ENCODE data around the gene CCRL2.
A peak's percentile ranks its signal among the peaks of the same experiment; 100 is the strongest.

CCRL2 gene

DNA sequence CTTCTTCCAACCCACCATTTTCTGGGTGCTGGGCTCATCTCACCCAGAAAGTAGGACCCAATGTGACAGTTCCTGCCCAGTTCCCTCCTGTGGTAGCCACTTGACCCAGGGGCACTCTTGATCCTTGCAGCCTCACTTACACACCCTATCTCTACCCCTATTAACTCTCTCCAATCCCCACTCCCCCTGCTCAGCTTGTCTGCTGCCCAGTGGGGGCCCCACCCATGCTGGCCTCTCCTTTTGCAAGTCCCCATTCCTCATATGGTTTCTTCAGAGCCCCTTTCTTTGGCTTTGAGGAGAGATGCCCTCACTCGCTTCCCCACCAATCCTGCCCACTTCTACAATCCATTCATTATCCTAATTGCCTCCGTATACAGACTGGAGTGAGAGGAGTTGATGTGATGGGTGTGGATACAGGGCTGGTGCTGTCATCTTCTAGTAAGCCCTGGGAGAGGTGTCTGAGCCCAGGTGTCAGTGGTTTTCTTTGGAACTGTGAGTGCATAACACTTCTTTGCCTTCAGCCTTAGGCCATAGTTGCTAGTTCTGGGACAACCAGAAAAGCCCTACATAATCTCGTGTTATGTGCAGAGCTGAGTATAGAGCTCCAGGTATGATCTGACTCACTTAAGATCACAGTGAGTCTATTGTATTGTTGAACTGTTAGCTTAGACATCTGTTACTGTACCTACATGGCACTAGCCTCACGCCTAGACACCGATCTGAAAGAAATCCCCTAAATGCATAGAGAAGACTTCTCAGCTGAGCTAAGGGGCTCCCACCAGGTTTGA is 41.1 kb upstream of the CCRL2 start:
- Histone ChIP-seq H3K4me1 (peaks cover 0 to 88% (median 37%) of the 10 kb centered on the region in 10 experiments; a peak in 17 of 20 replicates), H3K36me3 (peaks cover 0 to 61% (median 0%) of the 10 kb centered on the region in 11 experiments; a peak in 5 of 22 replicates), H3K4me3 (no peak overlapping the region), H3K9ac (no peak overlapping the region), H3K27me3 (no peaks in the 10 kb centered on the region), H3K27ac (peak overlapping the region in 3 of 11 experiments; percentile 25 to 35 (median 29); a peak in 4 of 22 replicates), H3K4me2 (peak overlapping the region in 4 of 11 experiments; percentile 18 to 96 (median 87); a peak in 7 of 22 replicates), H3K9me3 (replicated peaks in 1 of 11) (peaks cover 0 to 18% (median 0%) of the 10 kb centered on the region in 11 experiments; a peak in 2 of 22 replicates), H4K20me1 (no peaks in the 10 kb centered on the region; a peak in 1 of 22 replicates)
- no peak for TF ChIP-seq Cebpa-rat (IDR thresholded peaks at IDR 0.05)

- peaks cover 0 to 81% (median 31%) of the 10 kb centered on the region in 10 experiments; a peak in 13 of 20 replicates for H3K4me1 ChIP-seq
- no peak for TF ChIP-seq Cebpa-rat (IDR thresholded peaks at IDR 0.05)
- peak overlapping the region in 2 of 10 experiments; percentile 27 to 72; a peak in 4 of 20 replicates for H3K4me3 ChIP-seq
- H3K4me2 ChIP-seq: peak overlapping the region in 6 of 11 experiments; percentile 9 to 96 (median 77); a peak in 11 of 22 replicates
- H3K9ac ChIP-seq: peak overlapping the region in 3 of 11 experiments; percentile 40 to 85 (median 43); a peak in 4 of 22 replicates
- peaks cover 0 to 2% (median 0%) of the 10 kb centered on the region in 11 experiments; a peak in 2 of 22 replicates for H4K20me1 ChIP-seq
- peak overlapping the region in 6 of 11 experiments; percentile 11 to 89 (median 64); a peak in 10 of 22 replicates for H3K27ac ChIP-seq
- H3K9me3 ChIP-seq (replicated peaks in 1 of 11): peaks cover 0 to 18% (median 0%) of the 10 kb centered on the region in 11 experiments; a peak in 2 of 22 replicates
- no peaks in the 10 kb centered on the region for H3K27me3 ChIP-seq
- peaks cover 0 to 57% (median 0%) of the 10 kb centered on the region in 11 experiments; a peak in 6 of 22 replicates for H3K36me3 ChIP-seq
Measured at GRCh38 chr3:46367811-46368210, 39.2 kb upstream of the CCRL2 start.

- no peak for TF ChIP-seq Cebpa-rat (IDR thresholded peaks at IDR 0.05)
- Histone ChIP-seq H3K27ac (peak overlapping the region in 6 of 11 experiments; percentile 11 to 89 (median 79); a peak in 10 of 22 replicates), H3K27me3 (no peaks in the 10 kb centered on the region), H3K9ac (peak overlapping the region in 4 of 11 experiments; percentile 45 to 94 (median 89); a peak in 8 of 22 replicates), H3K36me3 (peaks cover 0 to 57% (median 0%) of the 10 kb centered on the region in 11 experiments; a peak in 6 of 22 replicates), H3K9me3 (replicated peaks in 1 of 11) (peaks cover 0 to 18% (median 0%) of the 10 kb centered on the region in 11 experiments; a peak in 2 of 22 replicates), H4K20me1 (peaks cover 0 to 10% (median 0%) of the 10 kb centered on the region in 11 experiments; a peak in 3 of 22 replicates), H3K4me3 (peak overlapping the region in 3 of 10 experiments; percentile 63 to 72 (median 71); a peak in 5 of 20 replicates), H3K4me2 (peak overlapping the region in 6 of 11 experiments; percentile 9 to 96 (median 77); a peak in 11 of 22 replicates), H3K4me1 (peaks cover 0 to 85% (median 31%) of the 10 kb centered on the region in 10 experiments; a peak in 13 of 20 replicates)
Measured at GRCh38 chr3:46368569-46368968, 38.5 kb upstream of the CCRL2 start.

- Histone ChIP-seq H3K9ac (peak overlapping the region in 4 of 11 experiments; percentile 45 to 94 (median 89); a peak in 8 of 22 replicates), H3K36me3 (peaks cover 0 to 56% (median 0%) of the 10 kb centered on the region in 11 experiments; a peak in 6 of 22 replicates), H3K27ac (peak overlapping the region in 6 of 11 experiments; percentile 18 to 89 (median 79); a peak in 9 of 22 replicates), H4K20me1 (peaks cover 0 to 16% (median 0%) of the 10 kb centered on the region in 11 experiments; a peak in 3 of 22 replicates), H3K9me3 (replicated peaks in 1 of 11) (peaks cover 0 to 18% (median 0%) of the 10 kb centered on the region in 11 experiments; a peak in 2 of 22 replicates), H3K4me1 (peaks cover 0 to 91% (median 31%) of the 10 kb centered on the region in 10 experiments; a peak in 13 of 20 replicates), H3K4me3 (peak overlapping the region in 3 of 10 experiments; percentile 63 to 72 (median 71); a peak in 6 of 20 replicates), H3K27me3 (no peaks in the 10 kb centered on the region), H3K4me2 (peak overlapping the region in 5 of 11 experiments; percentile 59 to 96 (median 85); a peak in 10 of 22 replicates)
- no peak for TF ChIP-seq Cebpa-rat (IDR thresholded peaks at IDR 0.05)
Measured at GRCh38 chr3:46369151-46369550, 37.9 kb upstream of the CCRL2 start.

- TF ChIP-seq Cebpa-rat (IDR thresholded peaks at IDR 0.05): no peak
- peak overlapping the region in 5 of 11 experiments; percentile 51 to 89 (median 86); a peak in 10 of 22 replicates for H3K27ac ChIP-seq
- H3K27me3 ChIP-seq: no peaks in the 10 kb centered on the region
- H3K4me2 ChIP-seq: peak overlapping the region in 5 of 11 experiments; percentile 59 to 96 (median 85); a peak in 10 of 22 replicates
- H3K4me3 ChIP-seq: peak overlapping the region in 3 of 10 experiments; percentile 63 to 72 (median 71); a peak in 6 of 20 replicates
- peak overlapping the region in 4 of 11 experiments; percentile 45 to 94 (median 89); a peak in 8 of 22 replicates for H3K9ac ChIP-seq
- peaks cover 0 to 56% (median 0%) of the 10 kb centered on the region in 11 experiments; a peak in 6 of 22 replicates for H3K36me3 ChIP-seq
- peaks cover 0 to 18% (median 0%) of the 10 kb centered on the region in 11 experiments; a peak in 2 of 22 replicates for H3K9me3 ChIP-seq (replicated peaks in 1 of 11)
- peaks cover 0 to 96% (median 31%) of the 10 kb centered on the region in 10 experiments; a peak in 13 of 20 replicates for H3K4me1 ChIP-seq
- H4K20me1 ChIP-seq: peaks cover 0 to 21% (median 0%) of the 10 kb centered on the region in 11 experiments; a peak in 4 of 22 replicates
Measured at GRCh38 chr3:46369675-46370132, 37.4 kb upstream of the CCRL2 start.

DNA sequence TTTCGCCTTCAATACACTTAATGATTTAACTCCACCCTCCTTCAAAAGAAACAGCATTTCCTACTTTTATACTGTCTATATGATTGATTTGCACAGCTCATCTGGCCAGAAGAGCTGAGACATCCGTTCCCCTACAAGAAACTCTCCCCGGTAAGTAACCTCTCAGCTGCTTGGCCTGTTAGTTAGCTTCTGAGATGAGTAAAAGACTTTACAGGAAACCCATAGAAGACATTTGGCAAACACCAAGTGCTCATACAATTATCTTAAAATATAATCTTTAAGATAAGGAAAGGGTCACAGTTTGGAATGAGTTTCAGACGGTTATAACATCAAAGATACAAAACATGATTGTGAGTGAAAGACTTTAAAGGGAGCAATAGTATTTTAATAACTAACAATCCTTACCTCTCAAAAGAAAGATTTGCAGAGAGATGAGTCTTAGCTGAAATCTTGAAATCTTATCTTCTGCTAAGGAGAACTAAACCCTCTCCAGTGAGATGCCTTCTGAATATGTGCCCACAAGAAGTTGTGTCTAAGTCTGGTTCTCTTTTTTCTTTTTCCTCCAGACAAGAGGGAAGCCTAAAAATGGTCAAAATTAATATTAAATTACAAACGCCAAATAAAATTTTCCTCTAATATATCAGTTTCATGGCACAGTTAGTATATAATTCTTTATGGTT is 36.1 kb upstream of the CCRL2 start, which contains the start of gene CCR5:
Gene CCR5, plus strand, starts transcription at position 108 of the 680 bp plus-strand sequence. CDS start 1,957 bp downstream, outside the sequence.
- Histone ChIP-seq H3K4me1 (peaks cover 7 to 96% (median 41%) of the 10 kb centered on the region in 10 experiments), H3K4me2 (peak within 1 kb of the TSS in 6 of 11 experiments; percentile 14 to 96 (median 77); a peak in 12 of 22 replicates)

More for the DNA sequence above, 36.1 kb upstream of the CCRL2 start, which contains the start of gene CCR5:
- H3K27me3 ChIP-seq: no peaks in the 10 kb centered on the region
- H3K4me3 ChIP-seq: peak within 1 kb of the TSS in 5 of 10 experiments; percentile 36 to 72 (median 64); a peak in 9 of 20 replicates
- peak within 1 kb of the TSS in 6 of 11 experiments; percentile 22 to 89 (median 79); a peak in 12 of 22 replicates for H3K27ac ChIP-seq
- no peak for TF ChIP-seq Cebpa-rat (IDR thresholded peaks at IDR 0.05)
- peaks cover 0 to 7% (median 0%) of the 10 kb centered on the region in 11 experiments; a peak in 2 of 22 replicates for H3K9me3 ChIP-seq (replicated peaks in 1 of 11)
- H4K20me1 ChIP-seq: peaks cover 0 to 33% (median 0%) of the 10 kb centered on the region in 11 experiments; a peak in 4 of 22 replicates
- H3K36me3 ChIP-seq: peaks cover 0 to 56% (median 0%) of the 10 kb centered on the region in 11 experiments; a peak in 6 of 22 replicates
- peak within 1 kb of the TSS in 6 of 11 experiments; percentile 28 to 94 (median 79); a peak in 12 of 22 replicates for H3K9ac ChIP-seq

Data from BLaER1 treated with 17β-estradiol and CSF1 and Interleukin-3, amounts not matched to agents 10 nM and 100 nM (cell line).